Loucy (cell line): ENCODE results near the gene ZNF385D.

Source experiments
- H2AFZ ChIP-seq: fragments of 200-600 bp; sonication (generic); 2 replicates; pipeline ENCODE4 v1.6.0; 2016; ENCODE audit warnings: antibody characterized with exemption, mild to moderate bottlenecking, low read length, moderate library complexity
- H3F3A ChIP-seq: fragments of 200-600 bp; 2 replicates; pipeline ENCODE4 v1.6.0; 2016; ENCODE audit warnings: antibody characterized with exemption, low read depth, mild to moderate bottlenecking
- H3K27me3 ChIP-seq: fragments of 200-600 bp; sonication (generic); 2 replicates; pipeline ENCODE4 v1.6.1; 2014; ENCODE audit warnings: low read length, mild to moderate bottlenecking; ENCODE audit not compliant: insufficient read depth, poor library complexity, severe bottlenecking
- H3K36me3 ChIP-seq: fragments of 200-600 bp; sonication (generic); 2 replicates; pipeline ENCODE4 v1.6.1; 2016; ENCODE audit warnings: low read length; ENCODE audit not compliant: insufficient read depth
- H3K4me1 ChIP-seq: fragments of 200-600 bp; sonication (generic); 2 replicates; pipeline ENCODE4 v1.5.1; 2014; ENCODE audit warnings: low read length, mild to moderate bottlenecking; ENCODE audit not compliant: insufficient read depth, poor library complexity, severe bottlenecking
- H3K4me2 ChIP-seq: fragments of 200-600 bp; sonication (generic); 2 replicates; pipeline ENCODE4 v1.6.0; 2014; ENCODE audit warnings: antibody characterized with exemption, low read length, low read depth, mild to moderate bottlenecking; ENCODE audit not compliant: poor library complexity, severe bottlenecking
- H3K4me3 ChIP-seq: fragments of 200-600 bp; sonication (generic); 2 replicates; pipeline ENCODE4 v1.5.1; 2014; ENCODE audit warnings: low read length, mild to moderate bottlenecking, mixed read lengths; ENCODE audit not compliant: poor library complexity, severe bottlenecking
- H3K79me2 ChIP-seq: fragments of 200-600 bp; sonication (generic); 2 replicates; pipeline ENCODE4 v1.6.1; 2014; ENCODE audit warnings: low read length; ENCODE audit not compliant: insufficient read depth
- H3K9ac ChIP-seq: fragments of 200-600 bp; sonication (generic); 2 replicates; pipeline ENCODE4 v1.6.0; 2014; ENCODE audit warnings: mild to moderate bottlenecking, low read depth, low read length, moderate library complexity; ENCODE audit not compliant: poor library complexity, severe bottlenecking
- H3K9me2 ChIP-seq: fragments of 200-600 bp; sonication (generic); replicated peaks from 2 replicates; pipeline ENCODE4 v1.6.1; 2016; ENCODE audit warnings: low read depth, low read length, mixed read lengths
- H3K9me3 ChIP-seq: fragments of 200-600 bp; sonication (generic); 2 replicates; pipeline ENCODE4 v1.6.1; 2014; ENCODE audit warnings: mild to moderate bottlenecking, antibody characterized with exemption, low read length, low read depth; ENCODE audit not compliant: insufficient read depth
- H4K20me1 ChIP-seq: fragments of 200-600 bp; sonication (generic); 2 replicates; pipeline ENCODE4 v1.6.0; 2014; ENCODE audit warnings: antibody characterized with exemption, low read length, mild to moderate bottlenecking; ENCODE audit not compliant: insufficient read depth, poor library complexity, severe bottlenecking
- EZH2phosphoT487 ChIP-seq: fragments of 200-600 bp; IDR thresholded peaks from 2 replicates; pipeline ENCODE4 v1.6.1; 2018; ENCODE audit warnings: antibody characterized with exemption, mild to moderate bottlenecking, moderate library complexity, borderline replicate concordance
- TF ChIP-seq, protein P1 (sequence below): fragments of 200-600 bp; sonication (generic); conservative IDR thresholded peaks from 2 replicates; pipeline ENCODE4 v1.5.1; 2014; ENCODE audit warnings: mild to moderate bottlenecking, antibody characterized with exemption, low read length

The ZNF385D gene

DNA sequence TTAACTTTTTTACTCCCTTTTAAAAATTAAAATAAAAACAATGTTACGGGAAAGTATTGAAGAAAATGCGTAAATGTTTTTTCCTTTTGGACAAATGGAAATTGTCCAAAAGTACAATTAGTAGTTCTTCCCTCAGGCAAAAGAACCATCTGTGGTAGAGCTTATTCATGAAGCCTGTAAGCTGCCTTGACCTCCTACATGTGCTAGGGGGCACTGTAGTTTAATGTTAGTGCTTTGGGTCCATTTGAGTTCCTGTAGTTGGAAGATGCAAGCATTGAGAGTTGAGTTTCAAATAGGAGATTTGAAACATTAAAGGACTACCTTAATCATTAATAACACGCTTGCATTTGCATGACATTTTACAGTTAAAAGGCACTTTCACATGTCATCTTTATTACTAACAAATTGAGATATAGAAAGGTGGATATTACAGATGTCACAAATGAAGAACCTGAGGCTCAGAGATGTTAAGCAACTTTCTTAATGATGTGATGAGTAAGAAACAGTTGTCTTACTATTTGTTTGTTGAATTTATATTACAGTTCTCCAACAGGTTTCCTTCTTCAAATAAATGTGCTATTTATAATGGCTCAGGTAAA is 1.8 kb upstream of the ZNF385D start:
- H3K9me2 ChIP-seq = no peaks in the 10 kb centered on the region
- H3K4me2 ChIP-seq = no peak overlapping the region
- no peaks in the 10 kb centered on the region for H3K9me3 ChIP-seq
- H2AFZ ChIP-seq = no peak overlapping the region
- H3K36me3 ChIP-seq = no peaks in the 10 kb centered on the region
- no peaks in the 10 kb centered on the region for H3K4me1 ChIP-seq
- H3K9ac ChIP-seq = no peak overlapping the region
- no peaks in the 10 kb centered on the region for H4K20me1 ChIP-seq
- TF ChIP-seq, protein P1, sequence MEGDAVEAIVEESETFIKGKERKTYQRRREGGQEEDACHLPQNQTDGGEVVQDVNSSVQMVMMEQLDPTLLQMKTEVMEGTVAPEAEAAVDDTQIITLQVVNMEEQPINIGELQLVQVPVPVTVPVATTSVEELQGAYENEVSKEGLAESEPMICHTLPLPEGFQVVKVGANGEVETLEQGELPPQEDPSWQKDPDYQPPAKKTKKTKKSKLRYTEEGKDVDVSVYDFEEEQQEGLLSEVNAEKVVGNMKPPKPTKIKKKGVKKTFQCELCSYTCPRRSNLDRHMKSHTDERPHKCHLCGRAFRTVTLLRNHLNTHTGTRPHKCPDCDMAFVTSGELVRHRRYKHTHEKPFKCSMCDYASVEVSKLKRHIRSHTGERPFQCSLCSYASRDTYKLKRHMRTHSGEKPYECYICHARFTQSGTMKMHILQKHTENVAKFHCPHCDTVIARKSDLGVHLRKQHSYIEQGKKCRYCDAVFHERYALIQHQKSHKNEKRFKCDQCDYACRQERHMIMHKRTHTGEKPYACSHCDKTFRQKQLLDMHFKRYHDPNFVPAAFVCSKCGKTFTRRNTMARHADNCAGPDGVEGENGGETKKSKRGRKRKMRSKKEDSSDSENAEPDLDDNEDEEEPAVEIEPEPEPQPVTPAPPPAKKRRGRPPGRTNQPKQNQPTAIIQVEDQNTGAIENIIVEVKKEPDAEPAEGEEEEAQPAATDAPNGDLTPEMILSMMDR = peak; percentile 68
- TF ChIP-seq EZH2phosphoT487 = no peak
- H3F3A ChIP-seq = no peaks in the 10 kb centered on the region
- no peaks in the 10 kb centered on the region for H3K79me2 ChIP-seq
- H3K27me3 ChIP-seq = no peaks in the 10 kb centered on the region
- H3K4me3 ChIP-seq = no peak overlapping the region

DNA sequence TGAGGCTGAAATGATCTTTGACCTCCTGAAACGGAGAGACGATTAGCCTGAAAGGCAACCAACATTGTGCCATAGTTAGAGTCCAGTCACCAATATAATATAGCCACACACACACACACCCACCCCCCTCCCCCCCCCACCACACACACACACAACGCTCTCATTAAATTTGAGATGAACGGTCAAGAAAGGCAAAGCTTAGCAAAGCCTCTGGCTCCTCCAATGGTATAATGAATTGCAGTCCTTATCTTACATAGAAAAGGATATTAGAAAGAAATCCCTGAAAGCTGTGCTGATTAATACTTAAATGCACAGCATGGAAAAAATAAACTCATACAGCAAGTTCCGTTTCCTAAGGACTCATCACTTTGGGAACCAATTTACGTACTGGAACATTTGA is 876 bp upstream of the ZNF385D start:
- H3K9me3 ChIP-seq = no peaks in the 10 kb centered on the region
- no peak overlapping the region for H2AFZ ChIP-seq
- H3K9me2 ChIP-seq = no peaks in the 10 kb centered on the region
- H4K20me1 ChIP-seq = no peaks in the 10 kb centered on the region
- H3F3A ChIP-seq = no peaks in the 10 kb centered on the region
- H3K4me2 ChIP-seq = no peak overlapping the region
- H3K4me1 ChIP-seq = no peaks in the 10 kb centered on the region
- H3K4me3 ChIP-seq = no peak overlapping the region
- no peaks in the 10 kb centered on the region for H3K36me3 ChIP-seq
- no peaks in the 10 kb centered on the region for H3K27me3 ChIP-seq
- no peak for TF ChIP-seq EZH2phosphoT487
- TF ChIP-seq, protein P1 = no peak
- no peaks in the 10 kb centered on the region for H3K79me2 ChIP-seq
- no peak overlapping the region for H3K9ac ChIP-seq

DNA sequence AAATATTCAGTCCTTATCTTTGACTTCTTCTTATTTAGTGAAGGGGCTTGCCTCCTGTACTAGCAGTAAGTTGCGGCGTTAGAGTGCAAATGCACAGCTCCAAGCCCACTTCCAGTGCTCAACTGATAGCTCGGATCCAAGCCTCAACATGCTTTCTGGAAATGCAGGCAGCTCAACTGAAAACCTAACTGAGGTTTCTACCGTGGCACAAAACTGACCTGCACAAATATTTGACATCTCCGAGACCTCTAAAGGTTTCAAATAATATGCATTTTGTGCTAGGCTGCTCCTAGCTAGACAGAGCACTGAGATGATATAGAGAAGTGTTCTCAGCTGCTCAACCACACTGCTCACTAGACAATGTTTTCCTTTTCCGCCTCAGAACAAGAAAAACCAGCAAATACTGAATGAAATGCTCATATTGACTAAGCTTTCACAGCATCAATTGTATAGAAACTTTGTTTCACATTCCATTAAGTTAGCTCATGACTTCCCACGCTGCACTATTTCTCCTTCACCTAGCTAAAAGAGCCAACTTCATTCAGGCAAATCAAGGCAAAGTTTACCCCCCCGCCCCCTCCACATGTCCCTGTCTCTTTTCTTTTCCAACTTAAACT is 822 bp downstream of the ZNF385D start:
- Histone ChIP-seq H4K20me1 (no peaks in the 10 kb centered on the region), H3F3A (no peaks in the 10 kb centered on the region), H2AFZ (no peak overlapping the region), H3K4me2 (no peak overlapping the region), H3K4me3 (no peak overlapping the region), H3K9me3 (no peaks in the 10 kb centered on the region), H3K4me1 (no peaks in the 10 kb centered on the region), H3K36me3 (no peaks in the 10 kb centered on the region), H3K9me2 (no peaks in the 10 kb centered on the region), H3K9ac (no peak overlapping the region), H3K27me3 (no peaks in the 10 kb centered on the region), H3K79me2 (no peaks in the 10 kb centered on the region)
- no peak for TF ChIP-seq EZH2phosphoT487
- TF ChIP-seq, protein P1 = no peak
